ENCODE data around the gene ITGB2.

DNA sequence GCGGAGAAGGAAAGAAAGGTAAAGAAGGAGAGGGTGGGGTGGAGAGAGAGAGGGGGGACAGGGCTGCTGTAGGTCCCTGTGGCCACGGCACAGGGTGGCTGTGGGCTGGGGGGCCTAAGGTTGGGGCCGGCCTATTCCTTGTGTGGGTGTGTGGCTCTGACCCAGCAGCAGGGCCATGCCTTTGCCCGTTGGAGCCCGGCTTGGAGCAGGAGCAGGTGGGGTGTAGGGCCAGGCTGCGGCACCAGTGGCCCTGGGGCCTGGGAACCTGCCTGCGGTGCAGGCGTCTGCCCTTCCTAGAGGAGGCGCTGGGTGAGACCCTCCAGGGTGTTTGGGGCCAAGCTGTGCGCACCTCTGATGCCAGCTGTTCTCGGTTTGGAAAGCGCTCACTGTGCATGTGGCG, 83.2 kb downstream of the ITGB2 start:
- TF ChIP-seq, protein P1, sequence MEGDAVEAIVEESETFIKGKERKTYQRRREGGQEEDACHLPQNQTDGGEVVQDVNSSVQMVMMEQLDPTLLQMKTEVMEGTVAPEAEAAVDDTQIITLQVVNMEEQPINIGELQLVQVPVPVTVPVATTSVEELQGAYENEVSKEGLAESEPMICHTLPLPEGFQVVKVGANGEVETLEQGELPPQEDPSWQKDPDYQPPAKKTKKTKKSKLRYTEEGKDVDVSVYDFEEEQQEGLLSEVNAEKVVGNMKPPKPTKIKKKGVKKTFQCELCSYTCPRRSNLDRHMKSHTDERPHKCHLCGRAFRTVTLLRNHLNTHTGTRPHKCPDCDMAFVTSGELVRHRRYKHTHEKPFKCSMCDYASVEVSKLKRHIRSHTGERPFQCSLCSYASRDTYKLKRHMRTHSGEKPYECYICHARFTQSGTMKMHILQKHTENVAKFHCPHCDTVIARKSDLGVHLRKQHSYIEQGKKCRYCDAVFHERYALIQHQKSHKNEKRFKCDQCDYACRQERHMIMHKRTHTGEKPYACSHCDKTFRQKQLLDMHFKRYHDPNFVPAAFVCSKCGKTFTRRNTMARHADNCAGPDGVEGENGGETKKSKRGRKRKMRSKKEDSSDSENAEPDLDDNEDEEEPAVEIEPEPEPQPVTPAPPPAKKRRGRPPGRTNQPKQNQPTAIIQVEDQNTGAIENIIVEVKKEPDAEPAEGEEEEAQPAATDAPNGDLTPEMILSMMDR (IDR thresholded peaks at IDR 0.05): no peak
- TF ChIP-seq EZH2 (IDR thresholded peaks at IDR 0.05) (no peak), EZH2phosphoT487 (IDR thresholded peaks at IDR 0.05) (no peak)

Data from neural progenitor cell (in vitro differentiated cells).